Measurements from ENCODE around the gene KIFBP. TPM values are rescaled to one million over a fixed set of nuclear protein-coding genes. Genes with fewer than 3 reads are reported as not detected.

The KIFBP gene
- 28.9 and 42.7 TPM in 2 replicates for total RNA-seq

DNA sequence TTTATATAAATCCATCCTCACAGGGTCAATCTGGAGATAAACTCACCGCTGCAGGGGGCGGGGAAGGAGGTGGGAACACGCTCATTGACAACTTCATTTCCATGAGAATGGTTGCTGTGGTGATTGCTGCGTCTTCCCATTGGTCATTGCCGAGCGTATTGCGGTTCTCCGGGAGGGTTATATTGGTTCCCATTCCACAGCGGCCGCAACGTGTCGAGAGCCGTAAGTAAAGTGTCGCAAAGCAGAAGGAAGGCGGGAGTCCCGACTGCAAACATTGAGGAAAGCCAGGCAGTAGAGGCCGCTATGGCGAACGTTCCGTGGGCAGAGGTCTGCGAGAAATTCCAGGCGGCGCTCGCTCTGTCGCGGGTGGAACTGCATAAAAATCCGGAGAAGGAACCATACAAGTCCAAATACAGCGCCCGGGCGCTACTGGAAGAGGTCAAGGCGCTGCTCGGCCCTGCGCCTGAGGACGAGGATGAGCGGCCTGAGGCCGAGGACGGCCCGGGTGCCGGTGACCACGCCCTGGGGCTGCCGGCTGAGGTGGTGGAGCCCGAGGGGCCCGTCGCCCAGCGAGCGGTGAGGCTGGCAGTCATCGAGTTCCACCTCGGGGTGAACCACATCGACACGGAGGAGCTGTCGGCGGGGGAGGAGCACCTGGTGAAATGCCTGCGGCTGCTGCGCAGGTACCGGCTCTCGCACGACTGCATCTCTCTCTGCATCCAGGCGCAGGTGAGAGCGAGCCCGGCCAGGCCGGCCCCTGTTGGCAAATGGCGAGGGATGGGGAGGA, at the start of gene KIFBP:
KIFBP (plus strand) TSS at position 274 of the 787 bp plus-strand sequence; CDS start at position 304, 30 bp downstream.

GRCh38 chr10:68955832-68956532, 32.6 kb upstream of the KIFBP start, which contains the start of gene DDX21:
Gene DDX21, plus strand, starts transcription at chr10:68956170. Its CDS starts 56 bp downstream, at chr10:68956226.

Other genes with a start within 250 kb of the KIFBP start
- 0.30 and 0.32 TPM in 2 replicates for gene STOX1, start 161.3 kb upstream of the KIFBP start, total RNA-seq
- gene DDX50, start 87.5 kb upstream of the KIFBP start, total RNA-seq: 52.6 and 63.5 TPM in 2 replicates
- gene DDX21, start 32.6 kb upstream of the KIFBP start, total RNA-seq: 131 and 155 TPM in 2 replicates
- gene SRGN, start 99.3 kb downstream of the KIFBP start, total RNA-seq: 914 and 1,102 TPM in 2 replicates
- gene VPS26A, start 135.4 kb downstream of the KIFBP start, total RNA-seq: 36.7 and 42.9 TPM in 2 replicates
- gene SUPV3L1, start 191.4 kb downstream of the KIFBP start, total RNA-seq: 26.3 and 31.9 TPM in 2 replicates
- gene HKDC1, start 231.5 kb downstream of the KIFBP start, total RNA-seq: under 0.01 TPM in 1 of 2 replicates, not detected in the other

Measured in epithelial cell of umbilical artery (primary cell).